Natural killer cell (primary cell): ENCODE results near the gene BCL7B. TPM values are rescaled to one million over a fixed set of nuclear protein-coding genes. Genes with fewer than 3 reads are reported as not detected.
"Not testable (repeated sequence)": the region's sequence is repeated elsewhere in the genome, so short reads cannot be mapped to it uniquely, and the experiment has no call there.

Experiments used
- ATAC-seq, 3 donors: fragments of 150-1000 bp in 2 of 3; fragments of 200-7000 bp in 1 of 3; cut with Tn5 transposase; 1 replicate in 1 of 3; 2 replicates in 2 of 3; pipeline ENCODE4 v1.10.0; 2021; ENCODE audit warnings: mild to moderate bottlenecking in 2 of 3, moderate library complexity in 2 of 3
- DNase-seq, 2 donors: peaks; one replicate each; pipeline versions ENCODE4 v3.0.0 to v3.0.0-alpha.2; 2013 to 2021; ENCODE audit warnings: mixed read lengths in 1 of 2
- H3K27ac ChIP-seq: one replicate; pipeline ENCODE4 v1.5.1; 2013; ENCODE audit warnings: mild to moderate bottlenecking, low read length
- H3K27me3 ChIP-seq: one replicate; pipeline ENCODE4 v1.6.1; 2013; ENCODE audit warnings: low read length; ENCODE audit not compliant: control insufficient read depth, insufficient read depth
- H3K36me3 ChIP-seq: one replicate; pipeline ENCODE4 v1.6.1; 2013; ENCODE audit warnings: low read length; ENCODE audit not compliant: control insufficient read depth, insufficient read depth
- H3K4me1 ChIP-seq: one replicate; pipeline ENCODE4 v1.6.1; 2013; ENCODE audit warnings: low read length; ENCODE audit not compliant: control insufficient read depth, insufficient read depth
- H3K4me3 ChIP-seq: one replicate; pipeline ENCODE4 v1.5.1; 2013; ENCODE audit warnings: low read length
- H3K9me3 ChIP-seq: one replicate; pipeline ENCODE4 v1.6.1; 2013; ENCODE audit warnings: low read length; ENCODE audit not compliant: control insufficient read depth, insufficient read depth
- H3K27ac Mint-ChIP-seq, 2 donors: one replicate each; pipeline ENCODE4 v1.8.0; 2022; ENCODE audit warnings: mild to moderate bottlenecking in 2 of 2, mixed read lengths in 2 of 2, moderate library complexity in 1 of 2
- H3K27me3 Mint-ChIP-seq, 2 donors: one replicate each; pipeline ENCODE4 v1.8.0; 2022; ENCODE audit warnings: low read depth in 2 of 2, mixed read lengths in 2 of 2
- H3K36me3 Mint-ChIP-seq: one replicate; pipeline ENCODE4 v1.8.0; 2022; ENCODE audit warnings: mixed read lengths
- H3K4me1 Mint-ChIP-seq, 2 donors: one replicate each; pipeline ENCODE4 v1.8.0; 2022; ENCODE audit warnings: mixed read lengths in 2 of 2
- H3K4me3 Mint-ChIP-seq: one replicate; pipeline ENCODE4 v1.8.0; 2022; ENCODE audit warnings: mild to moderate bottlenecking, moderate library complexity, mixed read lengths
- H3K9me3 Mint-ChIP-seq, 2 donors: one replicate each; pipeline ENCODE4 v1.8.0; 2022; ENCODE audit warnings: mixed read lengths in 2 of 2
- WGBS: methylation state at CpG from one replicate; pipeline ENCODE4 v1.1.7; 2013; ENCODE audit warnings: missing lambda C conversion rate; ENCODE audit not compliant: insufficient coverage; 5-methylcytosine and 5-hydroxymethylcytosine counted together
- intact Hi-C: fragments of 100-400 bp; cut with micrococcal nuclease; formaldehyde crosslinking; loops from one replicate; pipeline ENCODE4 v1.14.2; 2022
- total RNA-seq, 4 donors: library from RNA; stranded (reverse); fragments of 120-200 nt in 1 of 4; gene quantifications; one replicate each; pipeline versions ENCODE4 v1.2.3 to v1.2.4, GENCODE V29; 2013 to 2022
- TF ChIP-seq, protein P1 (sequence below): fragments of 200-600 bp; IDR thresholded peaks from one replicate; pipeline ENCODE4 v1.8.0; 2022; ENCODE audit warnings: antibody characterized with exemption

Gene BCL7B
- total RNA-seq, 3 donors from 2014 or later (not counting 1 experiment from before 2014, with no cell fraction given), result 109 to 131 (median 120) TPM

DNA sequence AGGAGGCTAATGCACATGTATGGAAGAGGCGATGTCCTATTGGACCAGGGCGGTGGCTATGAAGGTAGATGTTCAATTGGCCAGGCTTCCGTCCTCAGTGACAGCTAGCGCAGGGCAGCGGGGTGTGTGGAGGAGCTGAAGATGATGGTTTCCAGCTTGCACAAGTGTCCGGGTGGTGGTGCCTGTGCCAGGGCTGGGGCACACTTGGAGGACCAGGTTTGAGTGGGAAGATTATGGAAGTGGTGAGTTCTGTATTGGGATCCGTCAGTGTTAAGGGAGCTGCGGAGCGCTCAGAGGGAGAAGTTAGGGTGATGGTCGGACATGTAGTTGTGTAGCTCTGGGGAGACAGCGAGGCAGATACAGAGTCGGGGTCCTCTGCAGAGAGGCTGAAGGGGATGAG lies 29.4 kb upstream of the BCL7B start:
- no peak overlapping the region for H3K4me3 ChIP-seq
- DNase-seq (no peak), ATAC-seq (no peak)
- no peaks in the 10 kb centered on the region for H3K36me3 ChIP-seq
- WGBS, result 98% methylated on average over 12 of the region's 12 CpGs
- Mint-ChIP-seq H3K27me3 (no peaks in the 10 kb centered on the region), H3K36me3 (no peaks in the 10 kb centered on the region), H3K9me3 (no peaks in the 10 kb centered on the region), H3K4me1 (peaks cover 0 to 13% of the 10 kb centered on the region in 2 donors), H3K4me3 (no peak overlapping the region), H3K27ac (peak overlapping the region in 1 of 2 donors; percentile 24)
- TF ChIP-seq, protein P1, sequence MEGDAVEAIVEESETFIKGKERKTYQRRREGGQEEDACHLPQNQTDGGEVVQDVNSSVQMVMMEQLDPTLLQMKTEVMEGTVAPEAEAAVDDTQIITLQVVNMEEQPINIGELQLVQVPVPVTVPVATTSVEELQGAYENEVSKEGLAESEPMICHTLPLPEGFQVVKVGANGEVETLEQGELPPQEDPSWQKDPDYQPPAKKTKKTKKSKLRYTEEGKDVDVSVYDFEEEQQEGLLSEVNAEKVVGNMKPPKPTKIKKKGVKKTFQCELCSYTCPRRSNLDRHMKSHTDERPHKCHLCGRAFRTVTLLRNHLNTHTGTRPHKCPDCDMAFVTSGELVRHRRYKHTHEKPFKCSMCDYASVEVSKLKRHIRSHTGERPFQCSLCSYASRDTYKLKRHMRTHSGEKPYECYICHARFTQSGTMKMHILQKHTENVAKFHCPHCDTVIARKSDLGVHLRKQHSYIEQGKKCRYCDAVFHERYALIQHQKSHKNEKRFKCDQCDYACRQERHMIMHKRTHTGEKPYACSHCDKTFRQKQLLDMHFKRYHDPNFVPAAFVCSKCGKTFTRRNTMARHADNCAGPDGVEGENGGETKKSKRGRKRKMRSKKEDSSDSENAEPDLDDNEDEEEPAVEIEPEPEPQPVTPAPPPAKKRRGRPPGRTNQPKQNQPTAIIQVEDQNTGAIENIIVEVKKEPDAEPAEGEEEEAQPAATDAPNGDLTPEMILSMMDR, result no peak
- H3K27me3 ChIP-seq, result no peaks in the 10 kb centered on the region
- H3K4me1 ChIP-seq, result peaks cover 14% of the 10 kb centered on the region
- intact Hi-C loops, result no loop called here
- no peaks in the 10 kb centered on the region for H3K9me3 ChIP-seq
- H3K27ac ChIP-seq, result no peak overlapping the region

DNA sequence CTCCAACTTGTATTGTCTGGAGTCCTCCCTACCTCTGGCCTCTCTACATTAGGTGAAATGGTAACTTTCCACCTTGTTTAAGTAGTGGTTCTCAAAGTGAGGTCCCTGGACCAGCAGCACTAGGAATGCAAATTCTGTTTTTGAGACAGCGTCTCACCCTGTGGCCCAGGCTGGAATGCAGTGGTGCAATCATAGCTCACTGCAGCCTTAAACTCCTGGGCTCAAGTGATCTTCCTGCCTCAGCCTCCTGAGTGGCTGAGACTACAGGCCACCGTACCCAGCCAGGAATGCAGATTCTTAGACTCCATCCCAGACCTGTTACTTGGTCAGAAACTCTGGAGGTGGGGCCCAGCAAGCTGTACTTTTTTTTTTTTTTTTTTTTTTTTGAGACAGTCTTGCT lies 27.7 kb upstream of the BCL7B start:
- Histone ChIP-seq H3K4me3 (no peak overlapping the region), H3K9me3 (no peaks in the 10 kb centered on the region), H3K4me1 (peaks cover 14% of the 10 kb centered on the region), H3K27ac (no peak overlapping the region), H3K27me3 (no peaks in the 10 kb centered on the region), H3K36me3 (no peaks in the 10 kb centered on the region)
- no peak for ATAC-seq
- Mint-ChIP-seq H3K27ac (no peak overlapping the region), H3K36me3 (no peaks in the 10 kb centered on the region), H3K27me3 (no peaks in the 10 kb centered on the region), H3K9me3 (no peaks in the 10 kb centered on the region), H3K4me1 (peaks cover 0 to 13% of the 10 kb centered on the region in 2 donors), H3K4me3 (no peak overlapping the region)
- DNase-seq, result no peak
- intact Hi-C loops, result no loop called here
- 83% methylated on average over 2 of the region's 2 CpGs for WGBS
- TF ChIP-seq, protein P1, result no peak

DNA sequence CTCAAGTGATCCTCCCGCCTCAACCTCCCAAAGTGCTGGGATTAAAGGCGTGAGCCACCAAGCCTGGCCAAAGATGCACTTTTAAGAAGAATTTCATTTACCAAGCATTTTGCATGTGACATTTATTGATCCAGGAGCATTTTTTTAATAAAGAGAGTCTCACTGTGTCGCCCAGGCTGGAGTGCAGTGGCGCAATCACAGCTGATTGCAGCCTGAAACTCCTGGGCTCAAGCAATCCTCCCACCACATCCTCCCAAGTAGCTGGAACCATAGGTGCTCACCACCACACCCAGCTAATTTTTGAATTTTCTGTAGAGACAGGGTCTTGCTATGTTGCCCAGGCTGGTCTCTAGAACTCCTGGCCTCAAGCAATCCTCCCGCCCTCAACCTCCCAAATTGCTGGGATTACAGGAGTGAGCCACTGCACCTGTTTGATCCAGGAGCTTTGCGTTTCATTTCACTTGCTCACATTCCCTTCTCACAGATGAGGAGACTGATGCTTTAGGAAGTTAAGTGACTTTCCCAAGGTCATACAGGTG lies 25.2 kb upstream of the BCL7B start:
- ATAC-seq (no peak), DNase-seq (no peak)
- Histone ChIP-seq H3K4me1 (peaks cover 22% of the 10 kb centered on the region), H3K27ac (no peak overlapping the region), H3K27me3 (no peaks in the 10 kb centered on the region), H3K36me3 (no peaks in the 10 kb centered on the region), H3K9me3 (no peaks in the 10 kb centered on the region), H3K4me3 (no peak overlapping the region)
- no peak overlapping the region for H3K27ac Mint-ChIP-seq
- intact Hi-C loops, result no loop called here
- no peaks in the 10 kb centered on the region for H3K27me3 Mint-ChIP-seq
- no peaks in the 10 kb centered on the region for H3K36me3 Mint-ChIP-seq
- 92% methylated on average over 6 of the region's 6 CpGs for WGBS
- H3K4me3 Mint-ChIP-seq, result no peak overlapping the region
- H3K9me3 Mint-ChIP-seq, result no peaks in the 10 kb centered on the region
- TF ChIP-seq, protein P1, result no peak
- H3K4me1 Mint-ChIP-seq, result peaks cover 11 to 25% of the 10 kb centered on the region in 2 donors

DNA sequence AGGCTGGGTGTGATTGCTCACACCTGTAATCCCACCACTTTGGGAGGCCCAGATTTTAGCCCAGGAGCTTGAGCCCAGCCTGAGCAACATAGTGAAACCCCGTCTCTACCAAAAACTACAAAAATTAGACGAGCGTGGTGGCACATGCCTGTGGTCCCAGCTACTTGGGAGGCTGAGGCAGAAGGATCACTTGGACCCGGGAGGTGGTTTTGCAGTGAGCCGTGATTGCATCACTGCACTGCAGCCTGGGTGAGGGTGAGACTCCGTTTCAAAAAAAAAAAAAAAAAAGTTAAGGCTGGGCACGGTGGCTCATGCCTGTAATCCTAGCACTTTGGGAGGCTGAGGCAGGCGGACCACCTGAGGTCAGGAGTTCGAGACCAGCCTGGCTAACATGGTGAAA lies 23.5 kb upstream of the BCL7B start:
- H3K36me3 Mint-ChIP-seq, H3K36me3 ChIP-seq, ATAC-seq, H3K27ac Mint-ChIP-seq, H3K9me3 ChIP-seq, H3K27me3 Mint-ChIP-seq, DNase-seq, H3K9me3 Mint-ChIP-seq, H3K27ac ChIP-seq, H3K4me3 Mint-ChIP-seq, H3K4me3 ChIP-seq, H3K27me3 ChIP-seq, intact Hi-C loops: not testable (repeated sequence)
- 83% methylated on average over 9 of the region's 9 CpGs for WGBS
- peaks cover 19% of the 10 kb centered on the region for H3K4me1 ChIP-seq
- peaks cover 11 to 26% of the 10 kb centered on the region in 2 donors for H3K4me1 Mint-ChIP-seq
